Right cardiac atrium (tissue), 5 donors: Measurements from ENCODE around the gene TASOR. TPM values are rescaled to one million over a fixed set of nuclear protein-coding genes. Genes with fewer than 3 reads are reported as not detected.

ENCODE experiments used
- ATAC-seq, 2 donors: fragments of 200-7000 bp; cut with Tn5 transposase; one replicate each; pipeline versions ENCODE4 v1.8.0 to v1.9.1; 2020; ENCODE audit warnings: moderate library complexity in 2 of 2, mild to moderate bottlenecking in 1 of 2
- DNase-seq, 3 donors: peaks; one replicate each; pipeline ENCODE4 v3.0.0-alpha.2; 2020
- H3K27ac ChIP-seq: one replicate; pipeline ENCODE4 v1.5.1; 2013; ENCODE audit warnings: mild to moderate bottlenecking, low read length, control low read depth, moderate library complexity
- H3K27me3 ChIP-seq: one replicate; pipeline ENCODE4 v1.6.1; 2013; ENCODE audit not compliant: control insufficient read depth, insufficient read depth
- H3K4me1 ChIP-seq: one replicate; pipeline ENCODE4 v1.6.1; 2013; ENCODE audit warnings: low read length; ENCODE audit not compliant: control insufficient read depth, insufficient read depth
- H3K4me3 ChIP-seq: one replicate; pipeline ENCODE4 v1.5.1; 2013; ENCODE audit warnings: low read length, control low read depth
- H3K9me3 ChIP-seq: one replicate; pipeline ENCODE4 v1.6.1; 2013; ENCODE audit warnings: low read length; ENCODE audit not compliant: control insufficient read depth
- WGBS: extraction: QIAGEN DNeasy Blood & Tissue Kit; methylation state at CpG from one replicate; pipeline ENCODE4 v1.1.7; 2013; 5-methylcytosine and 5-hydroxymethylcytosine counted together
- intact Hi-C, 4 donors: fragments of 100-400 bp; cut with DNase I; formaldehyde crosslinking; loops; one replicate each; pipeline versions ENCODE4 v1.11.0 to v1.14.0; 2022 to 2023
- polyA plus RNA-seq: library from polyadenylated mRNA; stranded (reverse); fragments of 200-250 nt; gene quantifications from one replicate; pipeline ENCODE4 v1.2.3, GENCODE V29; 2013
- total RNA-seq, 4 donors: library from RNA; stranded (reverse); fragmentation: NEBNext Ultra II Directional; extraction: Animal tissue kit (Norgen Biotek cat#: 25700); gene quantifications; one replicate each; pipeline ENCODE4 v1.2.1, GENCODE V29; 2021
- donor health status: healthy with polysubstance abuse.
- donor health status: DM: no; HTN: yes; CAD: no.
- donor health status: DM: no; HTN: no; CAD: no.
- donor health status: DM: no; HTN: yes; CAD: no; lungs with severe emphysema.
- donor health status: DM: yes; HTN: yes; CAD: no.

TASOR gene
- total and polyA plus RNA-seq, 5 donors = 16.4 to 36.0 (median 29.4) TPM

DNA sequence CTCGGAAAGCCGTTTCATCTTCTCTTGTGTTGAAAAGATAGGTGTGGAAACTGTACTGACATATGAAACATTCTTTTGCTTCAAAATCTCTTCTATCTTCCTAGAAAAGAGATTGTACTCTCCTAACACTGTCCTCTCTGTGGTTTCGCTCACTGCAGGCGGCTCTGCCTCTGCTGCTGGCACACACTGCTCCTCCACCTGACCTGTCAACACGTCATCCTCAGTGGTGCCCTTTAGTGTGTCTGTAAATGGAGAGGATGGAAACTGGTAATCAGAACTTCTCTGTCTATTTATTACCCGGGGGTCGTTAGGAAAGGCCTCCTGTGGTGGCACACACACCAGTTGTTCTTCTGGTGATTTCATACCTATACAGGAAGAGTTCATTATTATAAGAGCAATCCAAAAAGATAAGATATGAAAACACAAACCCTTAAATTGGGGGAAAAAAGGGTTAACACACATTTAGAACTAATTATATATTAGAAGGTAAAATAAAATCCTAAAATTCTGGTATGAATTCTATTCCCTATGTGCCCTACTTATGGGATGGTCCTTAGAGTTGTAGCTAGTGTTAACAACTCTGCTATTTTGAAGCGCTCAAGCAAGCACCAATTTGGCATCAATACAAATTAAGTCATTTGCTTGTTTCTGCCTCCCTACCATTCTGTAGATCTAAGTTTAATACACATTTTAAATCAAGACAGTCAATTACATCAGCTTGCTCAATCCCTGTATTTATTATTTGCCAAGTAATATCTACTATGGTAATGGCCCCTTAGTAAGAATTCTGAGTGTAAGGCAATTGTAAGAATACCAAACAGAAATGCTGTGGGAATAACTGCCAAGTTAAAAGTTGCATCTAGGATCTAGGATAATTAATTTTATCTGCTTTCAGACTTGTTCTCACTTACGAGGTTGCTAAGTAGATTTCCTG lies 49.2 kb downstream of the TASOR start:
- H3K4me3 ChIP-seq = no peak overlapping the region
- ATAC-seq (peak; percentile 89 to 92), DNase-seq (peak in 2 of 3 donors; percentile 63 to 66)
- 53% methylated on average over 9 of the region's 9 CpGs for WGBS
- H3K9me3 ChIP-seq = no peaks in the 10 kb centered on the region
- no peak overlapping the region for H3K27ac ChIP-seq
- intact Hi-C loops = no loop called here
- H3K4me1 ChIP-seq = peaks cover 2% of the 10 kb centered on the region
- H3K27me3 ChIP-seq = no peaks in the 10 kb centered on the region

Other genes starting within 250 kb of the TASOR start
- 1 to 10 TPM; 3.0 to 9.2 (median 5.0) TPM for gene ERC2, start 214.8 kb downstream of the TASOR start, total RNA-seq
- 1.5 TPM for gene ERC2, start 214.8 kb downstream of the TASOR start, polyA plus RNA-seq
- 10 to 100 TPM; 18.0 to 24.2 (median 18.9) TPM for gene CCDC66, start 126.1 kb downstream of the TASOR start, total RNA-seq
- gene CCDC66, start 126.1 kb downstream of the TASOR start, polyA plus RNA-seq = 9.1 TPM
- 10 to 100 TPM; 10.0 to 11.4 (median 11.2) TPM for gene ARHGEF3, start 118.7 kb upstream of the TASOR start, total RNA-seq
- gene ARHGEF3, start 118.7 kb upstream of the TASOR start, polyA plus RNA-seq = 5.9 TPM